Urinary bladder (tissue), 4 donors: Measurements from ENCODE around the gene TMEM69. TPM values are rescaled to one million over a fixed set of nuclear protein-coding genes. Genes with fewer than 3 reads are reported as not detected.
"Not testable (repeated sequence)": the region's sequence is repeated elsewhere in the genome, so short reads cannot be mapped to it uniquely, and the experiment has no call there.

Experiments used
- DNase-seq: peaks from one replicate; pipeline ENCODE4 v3.0.0-alpha.2; 2015; ENCODE audit errors: extremely low spot score
- H3K27ac ChIP-seq: one replicate; pipeline ENCODE4 v1.5.1; 2013; ENCODE audit warnings: low read depth, mild to moderate bottlenecking, moderate library complexity
- H3K36me3 ChIP-seq: one replicate; pipeline ENCODE4 v1.6.1; 2013; ENCODE audit warnings: mild to moderate bottlenecking, moderate library complexity; ENCODE audit not compliant: insufficient read depth
- H3K4me1 ChIP-seq: one replicate; pipeline ENCODE4 v1.6.1; 2013; ENCODE audit warnings: mild to moderate bottlenecking, moderate library complexity; ENCODE audit not compliant: insufficient read depth
- H3K4me3 ChIP-seq: one replicate; pipeline ENCODE4 v1.5.1; 2013; ENCODE audit warnings: low read depth, low read length
- WGBS: extraction: QIAGEN DNeasy Blood & Tissue Kit; methylation state at CpG from one replicate; pipeline ENCODE4 v1.1.7; 2013; 5-methylcytosine and 5-hydroxymethylcytosine counted together
- polyA plus RNA-seq: library from polyadenylated mRNA; stranded (reverse); fragments of 200-250 nt; gene quantifications from one replicate; pipeline ENCODE4 v1.2.3, GENCODE V29; 2013
- total RNA-seq: library from RNA; depleted of rRNA; stranded (reverse); fragments of >200 nt; gene quantifications from one replicate; pipeline ENCODE4 v1.2.3, GENCODE V29; 2014
- donor health status: healthy with polysubstance abuse.
- donor health status: healthy.

Gene TMEM69
- total and polyA plus RNA-seq, 2 donors: 24.7 to 31.5 TPM

DNA sequence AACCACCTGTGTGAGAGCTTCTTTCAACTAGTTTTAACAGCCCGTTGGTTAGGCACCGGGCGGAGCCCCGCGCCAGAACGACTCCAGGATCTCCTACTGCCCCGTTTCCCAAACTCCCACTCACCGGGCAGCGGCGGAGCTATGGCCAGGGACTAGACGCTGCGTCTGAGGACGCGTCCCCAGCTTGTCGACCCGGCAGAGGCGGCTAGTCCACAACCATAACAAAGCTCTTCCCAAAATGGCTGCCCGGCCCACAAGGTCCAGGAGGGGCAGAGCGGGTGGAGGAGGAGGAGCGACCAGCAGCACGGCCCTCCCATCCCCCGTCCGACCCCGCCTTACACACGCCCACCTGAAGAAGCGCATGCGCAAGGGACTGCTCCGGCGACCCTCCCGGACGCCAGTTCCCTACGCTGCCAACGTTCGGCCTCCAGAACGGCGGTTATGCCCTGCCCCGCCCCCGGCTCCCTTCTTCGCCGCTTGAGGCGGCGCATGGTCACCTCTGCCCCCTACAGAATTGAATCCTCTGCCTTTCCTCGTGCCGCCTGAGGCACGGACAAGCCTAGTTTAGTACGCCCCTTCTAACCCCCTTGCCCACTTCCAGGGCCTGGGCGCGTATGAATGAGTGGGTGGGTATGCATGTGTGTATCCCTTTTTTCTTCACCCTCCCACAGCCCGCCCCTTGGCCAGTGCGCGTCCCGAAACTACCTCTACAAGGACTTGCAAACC, 1.5 kb upstream of the TMEM69 start, which contains the start of gene GPBP1L1:
Gene GPBP1L1 (minus strand): TSS at position 246 of the 726 bp plus-strand sequence. CDS start 27,446 bp downstream, outside the sequence.
- DNase-seq: peak; percentile 92
- Histone ChIP-seq H3K4me3 (peak within 1 kb of the TSS; percentile 82), H3K27ac (peak within 1 kb of the TSS; percentile 97), H3K4me1 (peaks cover 2% of the 10 kb centered on the region), H3K36me3 (peaks cover 2% of the 10 kb centered on the region)
- under 1% methylated on average over 52 of the region's 52 CpGs for WGBS

DNA sequence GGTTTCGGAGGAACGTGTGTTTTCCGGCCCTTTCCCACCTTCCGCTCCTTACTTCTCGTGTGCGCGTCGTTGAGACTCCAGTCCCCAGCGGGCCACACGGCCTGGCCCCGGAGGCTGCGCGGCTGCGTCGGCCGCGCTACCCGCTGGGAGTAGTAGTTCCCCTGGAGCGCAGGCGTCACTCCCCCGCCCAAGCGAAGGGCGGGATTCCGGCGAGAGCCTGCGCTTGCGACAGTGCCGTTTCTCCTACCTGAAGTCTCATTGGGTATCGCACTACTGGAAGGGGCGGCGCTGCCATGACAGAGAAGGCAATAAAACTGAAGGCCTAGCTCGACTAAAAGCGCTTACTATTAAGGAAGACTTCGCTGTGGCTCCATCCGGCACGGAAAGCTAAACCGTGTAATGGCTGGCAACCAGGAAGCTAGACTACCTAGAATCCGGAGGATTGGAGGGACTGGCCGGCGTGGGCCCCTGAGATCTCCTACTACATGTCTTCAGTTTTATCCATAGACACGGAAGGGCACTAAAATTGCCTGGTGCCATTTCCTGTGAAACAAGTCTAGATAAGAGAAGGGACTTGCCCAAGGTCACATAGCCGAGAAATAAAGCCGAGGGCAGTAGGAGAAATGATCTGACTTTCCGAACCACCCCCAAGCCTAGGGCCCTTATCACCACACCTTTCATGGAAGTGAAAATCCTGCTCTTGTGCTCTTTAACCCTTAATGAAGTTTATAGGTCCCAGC, 797 bp upstream of the TMEM69 start:
- DNase-seq: peak; percentile 97
- Histone ChIP-seq H3K36me3 (peaks cover 2% of the 10 kb centered on the region), H3K4me1 (peaks cover 2% of the 10 kb centered on the region), H3K27ac (peak overlapping the region; percentile 97), H3K4me3 (peak overlapping the region; percentile 82)
- under 1% methylated on average over 44 of the region's 44 CpGs for WGBS

DNA sequence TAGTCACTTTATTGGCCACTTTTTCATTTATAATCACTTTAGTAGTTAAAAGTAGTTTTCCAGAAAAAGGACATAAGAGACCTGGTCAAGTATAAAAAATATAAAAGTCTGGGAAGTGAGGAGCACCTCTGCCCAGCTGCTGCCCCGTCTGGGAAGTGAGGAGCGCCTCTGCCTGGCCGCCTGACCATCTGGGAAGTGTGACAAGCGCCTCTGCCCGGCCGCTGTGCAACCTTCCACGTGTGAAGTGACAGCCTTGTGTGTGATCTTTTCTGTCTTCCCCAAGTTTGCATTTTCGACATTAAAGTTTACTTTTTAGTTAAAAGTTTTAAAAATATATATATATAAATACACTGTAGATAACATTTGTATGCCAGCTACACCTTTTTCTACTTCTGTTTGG, 5.8 kb downstream of the TMEM69 start:
- WGBS: 84% methylated on average over 8 of the region's 8 CpGs
- H3K27ac ChIP-seq, DNase-seq, H3K36me3 ChIP-seq, H3K4me3 ChIP-seq, H3K4me1 ChIP-seq: not testable (repeated sequence)

DNA sequence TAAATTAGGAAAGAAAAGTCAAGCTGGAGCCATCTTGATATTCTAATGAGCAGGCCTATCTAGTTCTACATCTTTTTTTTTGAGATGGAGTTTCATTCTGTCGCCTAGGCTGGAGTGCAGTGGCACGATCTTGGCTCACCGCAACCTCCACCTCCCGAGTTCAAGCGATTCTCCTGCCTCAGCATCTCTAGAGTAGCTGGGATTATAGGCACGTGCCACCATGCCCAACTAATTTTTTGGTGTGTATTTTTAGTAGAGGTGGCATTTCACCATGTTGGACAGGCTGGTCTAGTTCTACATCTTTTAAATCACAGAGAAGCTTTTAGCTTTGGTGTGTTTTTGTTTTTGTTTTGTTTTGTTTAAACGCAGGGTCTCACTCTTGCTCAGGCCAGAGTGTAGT, 6.8 kb downstream of the TMEM69 start:
- DNase-seq: no peak
- H3K4me1 ChIP-seq: peaks cover 2% of the 10 kb centered on the region
- no peak overlapping the region for H3K4me3 ChIP-seq
- WGBS: 89% methylated on average over 7 of the region's 7 CpGs
- H3K27ac ChIP-seq: no peak overlapping the region
- peaks cover 1% of the 10 kb centered on the region for H3K36me3 ChIP-seq

GRCh38 chr1:45704637-45705036, 16.7 kb downstream of the TMEM69 start:
- WGBS: 89% methylated on average over 1 of the region's 1 CpG
- H3K4me3 ChIP-seq: no peak overlapping the region
- H3K4me1 ChIP-seq: no peaks in the 10 kb centered on the region
- H3K27ac ChIP-seq: no peak overlapping the region
- no peaks in the 10 kb centered on the region for H3K36me3 ChIP-seq
- no peak for DNase-seq

- Histone ChIP-seq H3K27ac (no peak overlapping the region), H3K36me3 (no peaks in the 10 kb centered on the region), H3K4me3 (no peak overlapping the region), H3K4me1 (no peaks in the 10 kb centered on the region)
- WGBS: 91% methylated on average over 3 of the region's 3 CpGs
- no peak for DNase-seq
Observed at GRCh38 chr1:45713711-45714110, 25.7 kb downstream of the TMEM69 start.

DNA sequence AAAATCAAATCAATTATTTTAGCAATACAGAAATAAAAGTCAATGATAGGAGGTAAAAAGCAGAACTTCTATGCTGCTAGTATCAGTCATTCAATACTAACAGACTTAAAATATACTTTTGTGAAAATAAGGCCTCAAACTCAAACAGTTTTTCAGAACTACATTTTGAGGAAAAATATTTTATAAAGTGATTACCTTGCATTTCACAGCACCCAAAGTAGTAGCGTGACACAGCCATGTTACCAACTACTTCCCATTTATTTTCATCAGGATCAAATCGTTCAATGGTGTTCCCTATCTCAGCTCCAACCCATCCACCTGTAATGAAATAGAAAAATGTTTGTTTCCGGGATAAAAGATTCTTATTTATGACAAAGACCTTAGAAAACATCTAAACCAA, 28.7 kb downstream of the TMEM69 start:
- Histone ChIP-seq H3K4me3 (no peak overlapping the region), H3K27ac (no peak overlapping the region), H3K36me3 (no peaks in the 10 kb centered on the region), H3K4me1 (no peaks in the 10 kb centered on the region)
- 92% methylated on average over 3 of the region's 3 CpGs for WGBS
- no peak for DNase-seq

GRCh38 chr1:45717386-45717785, 29.4 kb downstream of the TMEM69 start:
- not testable (repeated sequence) for DNase-seq, H3K36me3 ChIP-seq, H3K4me3 ChIP-seq, H3K27ac ChIP-seq, H3K4me1 ChIP-seq
- WGBS: 84% methylated on average over 8 of the region's 8 CpGs

GRCh38 chr1:45718289-45718688, 30.3 kb downstream of the TMEM69 start:
- no peak for DNase-seq
- Histone ChIP-seq H3K36me3 (no peaks in the 10 kb centered on the region), H3K4me3 (no peak overlapping the region), H3K4me1 (no peaks in the 10 kb centered on the region), H3K27ac (no peak overlapping the region)
- 95% methylated on average over 1 of the region's 1 CpG for WGBS

GRCh38 chr1:45721207-45721606, 33.2 kb downstream of the TMEM69 start:
- no peak for DNase-seq
- no peak overlapping the region for H3K27ac ChIP-seq
- H3K4me1 ChIP-seq: no peaks in the 10 kb centered on the region
- H3K4me3 ChIP-seq: no peak overlapping the region
- no peaks in the 10 kb centered on the region for H3K36me3 ChIP-seq
- WGBS: 38% methylated on average over 1 of the region's 1 CpG

DNA sequence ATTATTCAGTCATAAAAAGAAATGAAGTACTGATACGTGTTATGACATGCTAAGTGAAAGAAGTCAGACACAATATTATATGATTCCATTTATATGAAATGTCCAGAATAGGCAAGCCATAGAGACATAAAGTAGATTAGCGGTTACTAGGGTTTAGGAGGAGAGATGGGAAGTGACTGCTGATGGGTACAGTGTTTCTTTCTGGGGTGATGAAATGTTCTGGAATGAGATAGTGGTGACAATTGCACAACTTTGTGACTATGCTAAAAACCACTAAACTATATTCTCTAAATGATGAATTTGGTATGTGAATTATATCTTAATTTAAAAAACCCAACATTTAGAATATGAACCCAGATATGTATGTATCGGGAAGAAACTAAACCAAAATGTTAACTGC, 34.8 kb downstream of the TMEM69 start:
- WGBS: 96% methylated on average over 3 of the region's 3 CpGs
- no peaks in the 10 kb centered on the region for H3K4me1 ChIP-seq
- H3K27ac ChIP-seq: no peak overlapping the region
- H3K36me3 ChIP-seq: no peaks in the 10 kb centered on the region
- no peak overlapping the region for H3K4me3 ChIP-seq
- no peak for DNase-seq

GRCh38 chr1:45723248-45723930, 35.4 kb downstream of the TMEM69 start:
- Histone ChIP-seq H3K27ac (no peak overlapping the region), H3K4me1 (no peaks in the 10 kb centered on the region), H3K36me3 (no peaks in the 10 kb centered on the region), H3K4me3 (no peak overlapping the region)
- DNase-seq: no peak

DNA sequence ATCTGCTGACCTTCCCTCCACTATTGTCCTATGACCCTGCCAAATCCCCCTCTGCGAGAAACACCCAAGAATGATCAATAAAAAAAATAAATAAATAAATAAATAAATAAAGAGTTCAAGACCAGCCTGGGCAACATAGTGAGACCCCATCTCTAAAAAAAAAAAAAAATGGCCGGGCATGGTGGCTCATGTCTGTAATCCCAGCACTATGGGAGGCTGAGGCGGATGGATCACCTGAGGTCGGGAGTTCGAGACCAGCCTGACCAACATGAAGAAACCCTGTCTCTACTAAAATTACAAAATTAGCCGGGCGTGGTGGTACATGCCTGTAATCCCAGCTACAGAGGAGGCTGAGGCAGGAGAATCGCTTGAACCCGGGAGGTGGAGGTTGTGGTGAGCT, 38.0 kb downstream of the TMEM69 start:
- not testable (repeated sequence) for DNase-seq, H3K27ac ChIP-seq, H3K4me3 ChIP-seq, H3K36me3 ChIP-seq, H3K4me1 ChIP-seq
- 99% methylated on average over 9 of the region's 9 CpGs for WGBS
